ENCODE results near the gene SESN1.
"Not testable (repeated sequence)": the region's sequence is repeated elsewhere in the genome, so short reads cannot be mapped to it uniquely, and the experiment has no call there.

The SESN1 gene

GRCh38 chr6:109001291-109001894 is 93.3 kb downstream of the SESN1 start:
- DNase-seq (ENCODE audit: low read depth) = no peak

DNA sequence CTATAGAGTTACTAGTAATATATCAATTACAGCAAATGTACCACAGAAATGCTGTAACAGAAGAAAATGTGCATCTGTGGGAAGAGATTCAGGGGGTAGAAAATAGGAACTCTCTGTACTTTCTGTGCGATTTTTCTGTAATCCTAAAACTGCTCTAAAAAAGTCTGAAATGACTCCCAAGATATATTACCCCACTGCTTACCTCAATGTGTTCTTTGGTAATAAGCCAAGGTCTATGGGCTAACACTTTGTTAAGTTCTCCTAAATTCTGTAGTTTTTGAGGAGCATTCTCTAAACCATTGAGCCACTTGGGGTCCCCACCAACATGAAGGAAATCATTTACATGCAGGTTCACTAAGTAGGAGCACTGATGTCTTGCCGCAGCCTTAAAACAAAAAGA is 94.4 kb downstream of the SESN1 start:
- DNase-seq (ENCODE audit: low read depth) = no peak

DNA sequence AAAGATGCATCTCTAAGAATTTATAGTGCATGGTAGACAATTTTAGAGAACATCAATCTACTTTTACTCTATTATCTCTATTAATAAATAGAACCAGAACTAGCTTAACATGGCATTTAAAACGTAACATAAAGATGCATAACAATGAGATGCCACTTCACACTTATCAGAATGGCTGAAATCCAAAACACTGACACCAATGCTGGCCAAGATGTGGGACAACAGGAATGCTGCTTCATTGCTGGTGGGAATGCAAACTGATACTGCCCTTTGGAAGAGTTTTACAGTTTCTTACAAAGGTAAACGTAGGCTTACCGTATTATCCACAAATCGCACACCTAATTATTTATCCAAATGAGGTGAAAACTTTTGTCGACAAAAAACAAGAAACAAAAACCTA is 95.2 kb downstream of the SESN1 start:
- no peak for DNase-seq (ENCODE audit: low read depth)

- DNase-seq (ENCODE audit: low read depth) = no peak
These were observed 96.2 kb downstream of the SESN1 start for GRCh38 chr6:108998485-108998884.

GRCh38 chr6:108996208-108996607 is 98.4 kb downstream of the SESN1 start:
- no peak for DNase-seq (ENCODE audit: low read depth)

GRCh38 chr6:108995296-108995695 is 99.3 kb downstream of the SESN1 start:
- DNase-seq (ENCODE audit: low read depth) = no peak

DNA sequence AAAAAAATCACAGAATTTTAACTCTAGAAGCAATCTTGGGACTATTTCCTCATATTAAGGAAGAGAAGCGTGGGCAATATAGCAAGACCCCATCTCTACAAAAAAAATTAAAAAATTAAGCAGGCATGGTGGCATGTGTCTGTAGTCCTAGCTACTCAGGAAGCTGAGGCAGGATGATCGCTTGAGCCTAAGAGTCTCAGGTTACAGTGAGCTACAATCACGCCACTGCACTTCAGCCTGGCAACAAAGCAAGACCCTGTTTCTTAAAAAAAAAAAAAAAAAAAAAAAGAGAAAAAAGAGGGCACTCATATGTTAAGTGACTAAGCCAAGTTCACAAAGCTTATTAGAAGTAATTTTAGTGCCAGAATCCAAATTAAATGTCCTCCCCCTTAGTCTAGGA is 100.8 kb downstream of the SESN1 start:
- no peak for DNase-seq (ENCODE audit: low read depth)

- no peak for DNase-seq (ENCODE audit: low read depth)
These were observed 104.9 kb downstream of the SESN1 start for GRCh38 chr6:108989700-108990099.

DNA sequence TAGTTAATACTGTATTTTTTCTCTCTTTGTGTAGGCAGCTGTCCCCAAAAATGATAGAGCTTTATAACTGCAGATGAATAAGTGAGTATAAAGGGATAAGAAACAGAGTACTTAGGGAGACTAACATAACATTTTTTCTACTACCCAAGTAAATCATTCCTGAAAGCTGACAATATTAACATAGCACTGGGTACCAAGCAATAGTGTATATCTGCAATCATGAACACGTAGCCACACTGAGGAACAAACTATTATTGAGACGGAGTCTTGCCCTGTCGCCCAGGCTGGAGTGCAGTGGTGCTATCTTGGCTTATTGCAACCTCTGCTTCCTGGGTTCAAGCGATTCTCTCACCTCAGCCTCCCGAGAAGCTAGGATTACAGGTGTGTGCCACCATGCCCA is 105.9 kb downstream of the SESN1 start:
- DNase-seq (ENCODE audit: low read depth) = no peak

GRCh38 chr6:108988296-108988695 is 106.3 kb downstream of the SESN1 start:
- no peak for DNase-seq (ENCODE audit: low read depth)

DNA sequence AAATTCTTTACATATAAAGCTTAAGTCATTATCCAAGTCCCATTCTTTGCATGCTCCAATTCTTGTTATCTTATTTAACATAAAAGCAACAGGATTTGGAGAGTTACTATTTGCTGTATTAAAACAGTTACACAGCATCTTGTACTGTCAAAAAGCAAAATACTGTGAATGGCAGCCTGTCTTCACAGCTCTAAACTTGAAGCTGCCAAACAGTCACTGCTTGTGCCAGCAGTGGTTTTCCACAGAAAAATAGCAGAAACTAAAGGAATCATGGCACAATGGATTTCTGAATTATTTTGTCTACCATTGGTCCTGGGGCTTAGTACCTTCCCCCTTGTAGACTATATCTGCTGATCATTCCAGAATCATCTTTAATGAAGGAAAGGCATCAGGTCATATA is 107.5 kb downstream of the SESN1 start:
- DNase-seq (ENCODE audit: low read depth) = no peak

DNA sequence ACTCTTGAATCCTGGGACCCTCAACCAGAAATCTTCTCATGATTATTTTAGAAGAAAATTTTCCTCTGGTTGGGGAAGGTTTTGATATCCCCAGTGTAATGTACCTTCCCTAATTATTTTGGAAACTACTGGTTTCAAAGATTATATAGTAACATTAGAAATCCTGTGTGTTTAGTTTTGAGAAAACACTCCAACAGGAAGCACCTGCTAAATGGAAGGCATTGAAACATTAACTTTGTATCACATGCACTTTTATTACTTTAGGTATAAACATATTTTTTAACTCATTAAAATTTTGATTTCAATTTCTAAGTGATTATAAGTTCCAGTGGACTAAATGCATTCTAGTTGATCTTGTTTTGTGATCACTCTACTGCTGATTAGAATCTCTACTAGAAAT is 109.3 kb downstream of the SESN1 start:
- DNase-seq (ENCODE audit: low read depth) = no peak

- DNase-seq (ENCODE audit: low read depth) = no peak
These were observed 111.5 kb downstream of the SESN1 start for GRCh38 chr6:108983151-108983550.

- DNase-seq (ENCODE audit: low read depth) = no peak
These were observed 112.2 kb downstream of the SESN1 start for GRCh38 chr6:108982154-108983113.

DNA sequence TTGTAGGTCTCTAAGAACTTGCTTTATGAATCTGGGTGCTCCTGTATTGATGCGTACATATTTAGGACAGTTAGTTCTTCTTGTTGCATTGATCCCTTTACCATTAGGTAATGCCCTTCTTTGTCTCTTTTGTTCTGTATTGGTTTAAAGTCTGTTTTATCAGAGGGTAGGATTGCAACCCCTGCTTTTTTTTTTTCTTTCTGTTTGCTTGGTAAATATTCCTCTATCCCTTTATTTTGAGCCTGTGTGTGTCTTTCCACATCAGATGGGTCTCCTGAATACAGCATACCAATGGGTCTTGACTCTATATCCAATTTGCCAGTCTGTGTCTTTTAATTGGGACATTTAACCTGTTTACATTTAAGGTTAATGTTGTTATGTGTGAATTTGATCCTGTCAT is 116.0 kb downstream of the SESN1 start:
- DNase-seq (ENCODE audit: low read depth) = not testable (repeated sequence)

- no peak for DNase-seq (ENCODE audit: low read depth)
These were observed 120.4 kb downstream of the SESN1 start for GRCh38 chr6:108974201-108974600.

GRCh38 chr6:108969776-108970175 is 124.9 kb downstream of the SESN1 start:
- no peak for DNase-seq (ENCODE audit: low read depth)

GRCh38 chr6:108968325-108969316 is 126.0 kb downstream of the SESN1 start:
- DNase-seq (ENCODE audit: low read depth) = no peak

GRCh38 chr6:108966855-108967755 is 127.5 kb downstream of the SESN1 start:
- DNase-seq (ENCODE audit: low read depth) = no peak

DNA sequence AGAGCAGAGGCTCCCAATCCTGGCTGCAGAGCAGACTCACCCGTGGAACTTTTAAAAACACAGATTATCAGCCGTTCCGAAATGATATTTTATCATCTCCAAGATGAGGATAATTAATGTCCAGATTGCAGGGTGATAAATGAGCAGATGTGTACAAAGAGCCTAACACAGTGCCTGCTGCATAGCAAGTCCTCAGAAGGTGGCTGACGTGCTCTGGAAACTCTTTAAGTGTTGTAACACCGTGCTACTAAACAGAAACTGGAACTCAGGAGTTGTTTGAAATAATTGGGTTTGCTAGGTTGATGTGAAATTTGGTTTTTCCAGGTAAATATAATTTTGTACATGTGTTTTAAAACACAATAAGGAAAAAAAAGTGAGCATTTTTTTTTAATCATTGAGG is 128.4 kb downstream of the SESN1 start:
- no peak for DNase-seq (ENCODE audit: low read depth)

- peak; percentile 75 for DNase-seq (ENCODE audit: low read depth)
These were observed 132.7 kb downstream of the SESN1 start for GRCh38 chr6:108961985-108962384.

Data from non-pigmented ciliary epithelial cell (primary cell).